Type B pancreatic cell (in vitro differentiated cells): ENCODE measurements around the gene LCE1E. TPM values are rescaled to one million over a fixed set of nuclear protein-coding genes. Genes with fewer than 3 reads are reported as not detected.

Source experiments
- DNase-seq: peaks from one replicate; pipeline ENCODE4 v3.0.0; 2021; ENCODE audit warnings: mixed read lengths; ENCODE audit not compliant: unreplicated experiment; ENCODE audit errors: extremely low spot score
- H3K27ac Mint-ChIP-seq: 2 replicates; pipeline ENCODE4 v1.8.0; 2021; ENCODE audit warnings: mild to moderate bottlenecking, mixed read lengths
- H3K27me3 Mint-ChIP-seq: 2 replicates; pipeline ENCODE4 v1.8.0; 2021; ENCODE audit warnings: mixed read lengths
- H3K36me3 Mint-ChIP-seq: 2 replicates; pipeline ENCODE4 v1.8.0; 2021; ENCODE audit warnings: mixed read lengths
- H3K4me1 Mint-ChIP-seq: one replicate; pipeline ENCODE4 v1.8.0; 2021; ENCODE audit warnings: mixed read lengths; ENCODE audit not compliant: unreplicated experiment
- H3K4me3 Mint-ChIP-seq: 2 replicates; pipeline ENCODE4 v1.8.0; 2021; ENCODE audit warnings: mild to moderate bottlenecking, mixed read lengths
- H3K9me3 Mint-ChIP-seq: 2 replicates; pipeline ENCODE4 v1.8.0; 2021; ENCODE audit warnings: mixed read lengths
- total RNA-seq: library from RNA; stranded (reverse); gene quantifications from 2 replicates; pipeline ENCODE4 v1.2.1, GENCODE V29; 2021; ENCODE audit warnings: low replicate concordance
- TF ChIP-seq, protein P1 (sequence below): fragments of 200-600 bp; sonication (generic); conservative IDR thresholded peaks from 2 replicates; pipeline ENCODE4 v1.5.0; 2021; ENCODE audit warnings: antibody characterized with exemption, mild to moderate bottlenecking

LCE1E gene
- total RNA-seq, 1 donor from 2014 or later, result not detected

DNA sequence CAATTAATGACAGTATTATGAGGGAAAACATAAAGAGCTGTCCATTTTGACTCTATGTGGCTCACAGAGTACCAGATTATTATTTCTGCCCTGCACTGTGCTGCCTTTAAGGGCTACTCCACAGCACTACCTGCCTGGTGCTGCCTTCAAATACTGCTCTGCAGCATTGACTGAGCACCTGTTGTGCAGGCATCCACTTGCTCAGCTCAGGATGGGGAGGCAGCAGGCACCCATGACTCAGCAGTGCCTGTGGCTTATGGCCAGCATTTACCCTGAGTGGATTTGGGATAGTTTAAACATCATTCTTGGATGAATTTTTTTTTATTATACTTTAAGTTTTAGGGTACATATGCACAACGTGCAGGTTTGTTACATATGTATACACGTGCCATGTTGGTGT lies 29.2 kb upstream of the LCE1E start:
- no peak for DNase-seq
- H3K4me1 Mint-ChIP-seq, result no peaks in the 10 kb centered on the region
- no peak overlapping the region for H3K27ac Mint-ChIP-seq
- H3K27me3 Mint-ChIP-seq, result no peaks in the 10 kb centered on the region
- no peaks in the 10 kb centered on the region for H3K36me3 Mint-ChIP-seq
- no peak overlapping the region for H3K4me3 Mint-ChIP-seq
- TF ChIP-seq, protein P1, sequence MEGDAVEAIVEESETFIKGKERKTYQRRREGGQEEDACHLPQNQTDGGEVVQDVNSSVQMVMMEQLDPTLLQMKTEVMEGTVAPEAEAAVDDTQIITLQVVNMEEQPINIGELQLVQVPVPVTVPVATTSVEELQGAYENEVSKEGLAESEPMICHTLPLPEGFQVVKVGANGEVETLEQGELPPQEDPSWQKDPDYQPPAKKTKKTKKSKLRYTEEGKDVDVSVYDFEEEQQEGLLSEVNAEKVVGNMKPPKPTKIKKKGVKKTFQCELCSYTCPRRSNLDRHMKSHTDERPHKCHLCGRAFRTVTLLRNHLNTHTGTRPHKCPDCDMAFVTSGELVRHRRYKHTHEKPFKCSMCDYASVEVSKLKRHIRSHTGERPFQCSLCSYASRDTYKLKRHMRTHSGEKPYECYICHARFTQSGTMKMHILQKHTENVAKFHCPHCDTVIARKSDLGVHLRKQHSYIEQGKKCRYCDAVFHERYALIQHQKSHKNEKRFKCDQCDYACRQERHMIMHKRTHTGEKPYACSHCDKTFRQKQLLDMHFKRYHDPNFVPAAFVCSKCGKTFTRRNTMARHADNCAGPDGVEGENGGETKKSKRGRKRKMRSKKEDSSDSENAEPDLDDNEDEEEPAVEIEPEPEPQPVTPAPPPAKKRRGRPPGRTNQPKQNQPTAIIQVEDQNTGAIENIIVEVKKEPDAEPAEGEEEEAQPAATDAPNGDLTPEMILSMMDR, result no peak
- peaks cover 5% of the 10 kb centered on the region for H3K9me3 Mint-ChIP-seq

DNA sequence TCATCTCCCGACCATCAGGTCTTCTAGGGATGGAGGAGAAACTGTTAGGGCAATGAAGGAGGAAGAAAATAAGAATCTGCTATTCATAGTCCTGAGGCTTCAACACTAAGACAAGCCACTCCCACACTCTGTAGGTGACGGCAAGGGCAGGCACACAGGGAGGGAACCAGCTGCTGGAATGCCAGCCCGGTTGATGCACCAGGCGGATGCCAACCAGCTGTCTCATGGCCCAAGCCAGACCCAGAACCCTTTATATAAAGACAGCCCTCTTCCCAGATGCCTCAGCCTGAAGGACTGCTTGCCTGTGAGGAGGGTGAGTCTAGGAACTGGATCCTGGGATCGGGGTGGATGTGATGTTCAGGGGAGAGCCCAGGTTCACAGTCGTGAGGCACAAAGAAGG lies 28.3 kb upstream of the LCE1E start, which contains the start of gene KPRP:
TSS of gene KPRP (plus strand) at position 279 of the 400 bp plus-strand sequence. CDS start 1,564 bp downstream, outside the sequence.
- TF ChIP-seq, protein P1, result no peak
- no peak within 1 kb of the TSS for H3K27ac Mint-ChIP-seq
- H3K4me3 Mint-ChIP-seq, result no peak within 1 kb of the TSS
- H3K4me1 Mint-ChIP-seq, result no peaks in the 10 kb centered on the region
- peaks cover 5% of the 10 kb centered on the region for H3K9me3 Mint-ChIP-seq
- H3K27me3 Mint-ChIP-seq, result no peaks in the 10 kb centered on the region
- no peak for DNase-seq
- no peaks in the 10 kb centered on the region for H3K36me3 Mint-ChIP-seq

DNA sequence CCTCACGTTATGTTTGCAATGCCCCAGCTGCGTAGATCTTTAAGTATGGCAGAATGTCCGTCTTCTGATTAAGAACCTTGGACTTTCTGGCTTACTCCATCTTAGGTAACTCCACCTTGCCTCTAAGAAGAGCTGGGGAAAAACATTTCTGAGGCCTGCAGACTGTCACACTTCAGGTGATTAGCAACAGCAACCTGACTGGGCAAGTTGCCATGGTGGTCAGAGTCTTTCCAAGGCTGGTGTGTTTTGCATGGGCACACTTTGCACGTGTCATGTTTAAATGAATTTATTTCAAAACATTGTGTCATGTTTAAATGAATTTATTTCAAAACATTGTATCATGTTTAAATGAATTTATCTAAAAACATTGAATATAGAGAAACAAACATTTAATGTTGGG lies 27.4 kb upstream of the LCE1E start:
- TF ChIP-seq, protein P1, result no peak
- no peak for DNase-seq
- Mint-ChIP-seq H3K27ac (no peak overlapping the region), H3K9me3 (peaks cover 5% of the 10 kb centered on the region), H3K4me3 (no peak overlapping the region), H3K27me3 (no peaks in the 10 kb centered on the region), H3K36me3 (no peaks in the 10 kb centered on the region), H3K4me1 (no peaks in the 10 kb centered on the region)

DNA sequence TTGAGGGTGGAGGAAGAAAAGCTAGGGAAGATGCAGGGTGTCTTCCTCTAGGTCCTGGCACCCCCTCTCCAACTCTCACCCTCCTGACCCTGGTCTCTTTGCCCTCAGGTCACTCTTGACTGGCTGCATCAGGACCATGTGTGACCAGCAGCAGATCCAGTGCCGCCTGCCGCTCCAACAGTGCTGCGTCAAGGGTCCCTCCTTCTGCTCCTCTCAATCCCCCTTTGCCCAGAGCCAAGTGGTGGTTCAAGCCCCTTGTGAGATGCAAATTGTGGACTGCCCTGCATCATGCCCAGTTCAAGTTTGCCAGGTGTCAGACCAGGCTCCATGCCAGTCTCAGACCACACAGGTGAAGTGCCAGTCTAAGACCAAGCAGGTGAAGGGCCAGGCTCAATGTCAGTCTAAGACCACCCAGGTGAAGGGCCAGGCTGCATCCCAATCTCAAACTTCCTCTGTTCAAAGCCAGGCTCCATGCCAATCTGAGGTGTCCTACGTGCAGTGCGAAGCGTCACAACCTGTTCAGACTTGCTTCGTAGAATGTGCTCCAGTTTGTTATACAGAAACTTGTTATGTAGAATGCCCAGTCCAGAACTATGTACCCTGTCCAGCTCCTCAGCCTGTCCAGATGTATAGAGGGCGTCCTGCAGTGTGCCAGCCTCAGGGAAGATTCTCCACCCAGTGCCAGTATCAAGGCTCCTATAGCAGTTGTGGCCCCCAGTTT lies 26.4 kb upstream of the LCE1E start:
- Mint-ChIP-seq H3K9me3 (peaks cover 5% of the 10 kb centered on the region), H3K27me3 (no peaks in the 10 kb centered on the region), H3K4me3 (no peak overlapping the region), H3K36me3 (no peaks in the 10 kb centered on the region), H3K27ac (no peak overlapping the region), H3K4me1 (no peaks in the 10 kb centered on the region)
- TF ChIP-seq, protein P1, result no peak
- DNase-seq, result no peak

DNA sequence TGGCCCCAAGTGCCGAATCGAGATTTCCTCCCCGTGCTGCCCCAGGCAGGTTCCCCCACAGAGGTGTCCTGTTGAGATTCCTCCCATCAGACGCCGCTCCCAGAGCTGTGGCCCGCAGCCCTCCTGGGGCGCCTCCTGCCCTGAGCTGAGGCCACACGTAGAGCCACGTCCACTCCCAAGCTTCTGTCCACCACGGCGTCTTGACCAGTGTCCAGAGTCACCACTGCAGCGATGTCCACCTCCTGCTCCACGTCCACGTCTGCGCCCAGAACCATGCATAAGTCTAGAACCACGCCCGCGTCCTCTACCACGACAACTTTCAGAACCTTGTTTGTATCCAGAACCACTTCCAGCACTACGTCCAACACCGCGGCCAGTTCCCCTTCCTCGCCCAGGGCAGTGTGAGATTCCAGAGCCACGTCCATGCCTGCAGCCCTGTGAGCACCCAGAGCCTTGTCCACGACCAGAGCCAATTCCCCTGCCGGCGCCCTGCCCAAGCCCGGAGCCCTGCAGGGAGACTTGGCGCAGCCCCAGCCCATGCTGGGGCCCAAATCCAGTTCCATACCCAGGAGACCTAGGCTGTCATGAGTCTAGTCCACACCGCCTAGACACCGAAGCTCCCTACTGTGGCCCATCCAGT lies 25.4 kb upstream of the LCE1E start:
- DNase-seq, result no peak
- H3K27ac Mint-ChIP-seq, result no peak overlapping the region
- H3K4me1 Mint-ChIP-seq, result no peaks in the 10 kb centered on the region
- no peaks in the 10 kb centered on the region for H3K27me3 Mint-ChIP-seq
- TF ChIP-seq, protein P1, result no peak
- H3K4me3 Mint-ChIP-seq, result no peak overlapping the region
- no peaks in the 10 kb centered on the region for H3K36me3 Mint-ChIP-seq
- peaks cover 5% of the 10 kb centered on the region for H3K9me3 Mint-ChIP-seq
